MCF 10A (cell line): ENCODE results near the gene MYD88. TPM values are rescaled to one million over a fixed set of nuclear protein-coding genes. Genes with fewer than 3 reads are reported as not detected.

Experiments used
- BruUV-seq: library from RNA; stranded (reverse); fragments of 400-500 nt; replicated peaks from 2 replicates; lab custom pipeline; 2021; lab: Mats Ljungman, UMichigan
- CTCF ChIA-PET: fragments of 300-600 bp; sonication (Branson Sonifier 250); formaldehyde crosslinking; extraction: SDS; loops from one replicate; lab custom pipeline; 2021; ENCODE audit warnings: antibody characterized with exemption, inconsistent platforms; lab: Yijun Ruan, JAX
- POLR2A ChIA-PET: fragments of 300-600, 350-650 bp; sonication (Branson Sonifier 250); formaldehyde crosslinking; extraction: SDS; loops from one replicate; lab custom pipeline; 2020; ENCODE audit warnings: antibody characterized with exemption, inconsistent platforms; lab: Yijun Ruan, JAX
- DNase-seq: peaks from one replicate; pipeline ENCODE4 v3.0.0-alpha.2; 2018; ENCODE audit not compliant: unreplicated experiment
- H3K27ac Mint-ChIP-seq: one replicate; pipeline ENCODE4 v1.8.0; 2022; ENCODE audit warnings: mild to moderate bottlenecking, low read depth, mixed read lengths; ENCODE audit not compliant: unreplicated experiment
- H3K27me3 Mint-ChIP-seq: one replicate; pipeline ENCODE4 v1.8.0; 2022; ENCODE audit warnings: mixed read lengths; ENCODE audit not compliant: insufficient read depth, unreplicated experiment
- H3K36me3 Mint-ChIP-seq: one replicate; pipeline ENCODE4 v1.8.0; 2022; ENCODE audit warnings: mild to moderate bottlenecking, moderate library complexity, mixed read lengths; ENCODE audit not compliant: insufficient read depth, unreplicated experiment
- H3K4me1 Mint-ChIP-seq: one replicate; pipeline ENCODE4 v1.8.0; 2022; ENCODE audit warnings: mixed read lengths; ENCODE audit not compliant: insufficient read depth, unreplicated experiment
- H3K4me3 Mint-ChIP-seq: one replicate; pipeline ENCODE4 v1.8.0; 2022; ENCODE audit warnings: mild to moderate bottlenecking, moderate library complexity, mixed read lengths; ENCODE audit not compliant: unreplicated experiment
- H3K9me3 Mint-ChIP-seq: one replicate; pipeline ENCODE4 v1.8.0; 2022; ENCODE audit warnings: mixed read lengths; ENCODE audit not compliant: unreplicated experiment
- intact Hi-C: fragments of 100-400 bp; cut with micrococcal nuclease; formaldehyde crosslinking; loops from 2 replicates; pipeline ENCODE4 v1.14.1; 2022
- total RNA-seq: library from RNA; stranded (reverse); gene quantifications from 2 replicates; pipeline ENCODE4 v1.2.3, GENCODE V29; 2022
- TF ChIP-seq, protein P1 (sequence below): fragments of 200-600 bp; IDR thresholded peaks from one replicate; pipeline ENCODE4 v1.8.0; 2022; ENCODE audit warnings: antibody characterized with exemption, mild to moderate bottlenecking; ENCODE audit not compliant: unreplicated experiment

The MYD88 gene
- total RNA-seq, 1 experiment from 2014 or later = 19.7 TPM

DNA sequence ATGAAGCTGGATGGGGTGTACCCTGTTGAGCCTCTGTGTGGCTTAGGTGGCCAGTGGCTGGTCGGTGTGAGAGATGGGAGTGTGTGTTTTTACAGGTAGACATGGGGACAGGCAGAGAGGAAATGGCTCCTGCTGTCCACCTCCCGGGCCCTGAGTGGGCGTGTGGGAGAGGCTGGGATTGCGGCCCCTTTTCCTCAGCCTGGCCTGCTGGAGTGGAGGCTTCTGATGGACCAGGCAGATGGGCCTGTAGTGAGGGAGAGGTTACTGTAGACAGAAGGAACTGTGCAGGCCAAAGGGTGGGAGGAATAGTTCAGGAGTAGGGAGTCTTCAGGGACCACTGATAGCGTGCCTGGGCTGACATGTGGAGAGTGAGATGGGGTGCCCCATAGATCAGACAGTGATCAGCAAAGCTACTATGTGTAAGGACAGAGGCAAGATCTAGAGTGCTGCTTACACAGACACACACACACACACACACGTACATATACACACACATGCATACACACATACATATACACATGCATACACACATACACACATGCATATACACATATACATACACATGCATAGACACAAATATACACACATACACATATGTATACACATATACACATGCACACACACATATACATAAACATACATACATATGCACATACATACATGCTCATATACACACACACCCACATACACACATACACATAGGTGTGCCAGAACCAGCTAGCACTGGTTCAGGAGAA is 28.0 kb upstream of the MYD88 start:
- H3K27ac Mint-ChIP-seq = no peak overlapping the region
- peaks cover 7% of the 10 kb centered on the region for H3K27me3 Mint-ChIP-seq
- H3K4me3 Mint-ChIP-seq = no peak overlapping the region
- TF ChIP-seq, protein P1, sequence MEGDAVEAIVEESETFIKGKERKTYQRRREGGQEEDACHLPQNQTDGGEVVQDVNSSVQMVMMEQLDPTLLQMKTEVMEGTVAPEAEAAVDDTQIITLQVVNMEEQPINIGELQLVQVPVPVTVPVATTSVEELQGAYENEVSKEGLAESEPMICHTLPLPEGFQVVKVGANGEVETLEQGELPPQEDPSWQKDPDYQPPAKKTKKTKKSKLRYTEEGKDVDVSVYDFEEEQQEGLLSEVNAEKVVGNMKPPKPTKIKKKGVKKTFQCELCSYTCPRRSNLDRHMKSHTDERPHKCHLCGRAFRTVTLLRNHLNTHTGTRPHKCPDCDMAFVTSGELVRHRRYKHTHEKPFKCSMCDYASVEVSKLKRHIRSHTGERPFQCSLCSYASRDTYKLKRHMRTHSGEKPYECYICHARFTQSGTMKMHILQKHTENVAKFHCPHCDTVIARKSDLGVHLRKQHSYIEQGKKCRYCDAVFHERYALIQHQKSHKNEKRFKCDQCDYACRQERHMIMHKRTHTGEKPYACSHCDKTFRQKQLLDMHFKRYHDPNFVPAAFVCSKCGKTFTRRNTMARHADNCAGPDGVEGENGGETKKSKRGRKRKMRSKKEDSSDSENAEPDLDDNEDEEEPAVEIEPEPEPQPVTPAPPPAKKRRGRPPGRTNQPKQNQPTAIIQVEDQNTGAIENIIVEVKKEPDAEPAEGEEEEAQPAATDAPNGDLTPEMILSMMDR = no peak
- intact Hi-C loops = no loop called here
- DNase-seq = no peak
- no peaks in the 10 kb centered on the region for H3K4me1 Mint-ChIP-seq
- H3K9me3 Mint-ChIP-seq = peaks cover 5% of the 10 kb centered on the region
- no TSS peak for BruUV-seq
- POLR2A ChIA-PET = no interaction called here
- CTCF ChIA-PET = interaction anchor here (0.5 to 1.5 kb wide), 2 partner anchors 31 to 107 kb away, joined by 3 to 4 read pairs; no protein-coding TSS in a partner anchor
- no peaks in the 10 kb centered on the region for H3K36me3 Mint-ChIP-seq

DNA sequence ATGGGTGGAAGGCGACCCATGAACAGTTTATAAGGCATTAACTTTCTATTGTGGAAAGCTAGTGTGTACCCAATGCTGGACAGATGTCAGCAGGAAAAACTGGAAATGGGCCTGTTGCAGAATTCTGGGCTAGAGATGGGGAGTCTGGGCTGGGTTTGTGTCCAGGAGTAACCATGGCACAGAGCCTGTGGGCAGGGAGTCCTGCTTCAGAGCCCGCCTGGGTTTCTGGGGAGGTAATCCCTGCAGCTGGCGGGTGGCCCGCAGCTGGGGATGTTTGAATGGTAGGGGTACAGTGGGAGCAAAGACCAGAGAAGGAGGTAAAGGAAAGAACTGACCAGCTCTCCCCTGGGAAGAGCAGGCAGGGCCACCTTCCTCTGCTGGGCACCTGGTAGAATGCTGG is 27.3 kb upstream of the MYD88 start:
- CTCF ChIA-PET = interaction anchor here (0.5 to 0.6 kb wide), 3 partner anchors 31 to 845 kb away, joined by 3 to 5 read pairs (median 3); no protein-coding TSS in a partner anchor
- Mint-ChIP-seq H3K4me1 (no peaks in the 10 kb centered on the region), H3K4me3 (no peak overlapping the region), H3K27ac (no peak overlapping the region), H3K36me3 (no peaks in the 10 kb centered on the region), H3K27me3 (peaks cover 12% of the 10 kb centered on the region), H3K9me3 (no peaks in the 10 kb centered on the region)
- intact Hi-C loops = no loop called here
- TF ChIP-seq, protein P1 = no peak
- POLR2A ChIA-PET = interaction anchor here (0.6 kb wide), 1 partner anchor 100 kb away, joined by 3 read pairs; no protein-coding TSS in a partner anchor
- DNase-seq = no peak
- BruUV-seq = no TSS peak

DNA sequence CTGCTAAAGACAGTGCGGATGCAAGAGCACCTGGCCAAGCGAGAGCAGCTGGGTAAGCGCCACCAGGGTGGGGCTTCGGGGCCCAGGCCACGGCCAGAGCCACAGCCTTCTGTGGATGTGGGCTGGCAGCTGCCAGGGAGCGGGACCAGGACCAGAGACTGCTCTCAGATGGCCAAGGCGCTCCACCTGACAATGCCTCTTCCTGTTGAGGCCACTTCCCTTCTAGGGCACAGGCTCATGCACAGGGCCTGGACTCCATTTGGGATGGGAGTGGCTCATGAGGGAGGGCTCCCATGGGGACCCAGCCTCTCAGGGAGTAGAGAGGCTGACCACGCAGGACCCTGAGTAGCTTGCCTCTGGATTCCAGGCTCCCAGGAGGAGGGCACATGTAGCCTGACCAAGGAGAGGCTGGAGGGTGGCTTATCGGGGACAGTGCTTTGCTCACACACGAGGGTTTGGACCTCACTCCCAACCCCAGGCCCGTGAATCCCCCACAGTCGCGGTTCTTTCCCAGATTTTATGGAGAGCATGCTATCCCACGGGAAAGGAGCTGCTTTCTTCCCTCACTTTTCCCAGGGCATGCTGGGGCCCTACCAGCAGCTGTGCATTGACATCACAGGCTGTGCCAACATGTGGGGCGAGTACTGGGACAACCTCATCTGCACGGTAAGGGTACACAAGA is 26.6 kb upstream of the MYD88 start:
- Mint-ChIP-seq H3K36me3 (no peaks in the 10 kb centered on the region), H3K27ac (no peak overlapping the region), H3K4me3 (no peak overlapping the region), H3K9me3 (no peaks in the 10 kb centered on the region), H3K27me3 (peaks cover 12% of the 10 kb centered on the region), H3K4me1 (no peaks in the 10 kb centered on the region)
- ChIA-PET CTCF (interaction anchor here (0.6 kb wide), 2 partner anchors 87 to 845 kb away, joined by 3 to 5 read pairs; no protein-coding TSS in a partner anchor), POLR2A (interaction anchor here (0.6 kb wide), 1 partner anchor 99 kb away, joined by 3 read pairs; no protein-coding TSS in a partner anchor)
- no TSS peak for BruUV-seq
- intact Hi-C loops = no loop called here
- TF ChIP-seq, protein P1 = no peak
- no peak for DNase-seq

DNA sequence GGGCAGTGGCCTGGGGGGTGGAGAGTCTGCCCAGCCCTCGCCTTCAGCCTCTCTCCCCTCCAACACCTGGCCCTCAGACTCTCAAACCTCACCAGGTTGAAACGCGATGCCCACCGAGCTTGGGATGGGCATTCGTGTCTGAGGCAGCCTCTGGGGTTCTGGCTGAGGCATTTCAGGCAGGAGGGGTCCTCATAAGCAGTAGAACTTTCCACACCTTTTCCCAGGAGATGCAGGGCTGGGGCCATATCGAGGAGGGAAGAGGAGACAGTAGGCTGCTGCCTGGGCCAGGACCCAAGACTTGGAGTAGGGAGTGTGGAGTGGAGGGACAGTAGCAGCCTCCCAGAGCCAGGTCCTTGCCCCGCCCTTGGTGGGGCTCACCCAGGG is 26.1 kb upstream of the MYD88 start:
- BruUV-seq = no TSS peak
- Mint-ChIP-seq H3K9me3 (no peaks in the 10 kb centered on the region), H3K27ac (no peak overlapping the region), H3K4me1 (no peaks in the 10 kb centered on the region), H3K36me3 (peaks cover 4% of the 10 kb centered on the region), H3K27me3 (peaks cover 12% of the 10 kb centered on the region), H3K4me3 (no peak overlapping the region)
- intact Hi-C loops = no loop called here
- DNase-seq = no peak
- CTCF ChIA-PET = interaction anchor here (0.7 kb wide), 1 partner anchor 11 kb away, joined by 4 read pairs; no protein-coding TSS in a partner anchor
- POLR2A ChIA-PET = no interaction called here
- TF ChIP-seq, protein P1 = no peak
